ENCODE results near the gene MYO7A. TPM values are rescaled to one million over a fixed set of nuclear protein-coding genes. Genes with fewer than 3 reads are reported as not detected.

Gene MYO7A
- total and polyA plus RNA-seq, 2 experiments from 2014 or later = 9.8 to 10.1 TPM

GRCh38 chr11:77183431-77183984, 55.5 kb downstream of the MYO7A start:
- Histone ChIP-seq H3K27ac (no peak overlapping the region), H3K9me3 (ENCODE audit: low read depth) (no peaks in the 10 kb centered on the region), H3K36me3 (replicated peaks; ENCODE audit: insufficient read depth, low read depth) (no peaks in the 10 kb centered on the region), H3K79me2 (no peaks in the 10 kb centered on the region), H3K4me3 (no peak overlapping the region), H3K4me2 (no peak overlapping the region), H3K27me3 (no peaks in the 10 kb centered on the region), H4K20me1 (ENCODE audit: insufficient read depth, poor library complexity, severe bottlenecking) (no peaks in the 10 kb centered on the region), H2AFZ (no peak overlapping the region), H3K9me2 (replicated peaks; ENCODE audit: insufficient read depth) (no peaks in the 10 kb centered on the region), H3K4me1 (ENCODE audit: insufficient read depth) (no peaks in the 10 kb centered on the region)
- TF ChIP-seq CTCF (IDR thresholded peaks at IDR 0.05; ENCODE audit: poor library complexity) (no peak), EZH2phosphoT487 (IDR thresholded peaks at IDR 0.05; ENCODE audit: low read depth, severe bottlenecking, unreplicated experiment) (no peak), EZH2 (IDR thresholded peaks at IDR 0.05; ENCODE audit: borderline replicate concordance) (no peak)
- WGBS (ENCODE audit: low lambda C conversion rate, missing lambda C conversion rate) = 86% methylated on average over 4 of the region's 4 CpGs
- DNase-seq (ENCODE audit: low spot score) = no peak

- Histone ChIP-seq H3K4me2 (no peak overlapping the region), H3K27me3 (no peaks in the 10 kb centered on the region), H3K79me2 (no peaks in the 10 kb centered on the region), H2AFZ (no peak overlapping the region), H3K9me2 (replicated peaks; ENCODE audit: insufficient read depth) (no peaks in the 10 kb centered on the region), H3K36me3 (replicated peaks; ENCODE audit: insufficient read depth, low read depth) (no peaks in the 10 kb centered on the region), H3K9me3 (ENCODE audit: low read depth) (no peaks in the 10 kb centered on the region), H3K4me1 (ENCODE audit: insufficient read depth) (no peaks in the 10 kb centered on the region), H3K27ac (no peak overlapping the region), H3K4me3 (no peak overlapping the region), H4K20me1 (ENCODE audit: insufficient read depth, poor library complexity, severe bottlenecking) (no peaks in the 10 kb centered on the region)
- no peak for DNase-seq (ENCODE audit: low spot score)
- 90% methylated on average over 15 of the region's 15 CpGs for WGBS (ENCODE audit: low lambda C conversion rate, missing lambda C conversion rate)
- no peak for TF ChIP-seq CTCF (IDR thresholded peaks at IDR 0.05; ENCODE audit: poor library complexity)
These were observed 56.3 kb downstream of the MYO7A start for GRCh38 chr11:77184136-77184860.

- H3K9me3 ChIP-seq (ENCODE audit: low read depth) = no peaks in the 10 kb centered on the region
- no peak for TF ChIP-seq EZH2 (IDR thresholded peaks at IDR 0.05; ENCODE audit: borderline replicate concordance)
- TF ChIP-seq EZH2phosphoT487 (IDR thresholded peaks at IDR 0.05; ENCODE audit: low read depth, severe bottlenecking, unreplicated experiment) = no peak
- no peak for TF ChIP-seq CTCF (IDR thresholded peaks at IDR 0.05; ENCODE audit: poor library complexity)
- no peaks in the 10 kb centered on the region for H3K4me1 ChIP-seq (ENCODE audit: insufficient read depth)
- H2AFZ ChIP-seq = no peak overlapping the region
- H3K27ac ChIP-seq = no peak overlapping the region
- no peaks in the 10 kb centered on the region for H3K9me2 ChIP-seq (replicated peaks; ENCODE audit: insufficient read depth)
- DNase-seq (ENCODE audit: low spot score) = no peak
- no peaks in the 10 kb centered on the region for H3K36me3 ChIP-seq (replicated peaks; ENCODE audit: insufficient read depth, low read depth)
- 91% methylated on average over 1 of the region's 1 CpG for WGBS (ENCODE audit: low lambda C conversion rate, missing lambda C conversion rate)
- H3K79me2 ChIP-seq = no peaks in the 10 kb centered on the region
- H3K4me2 ChIP-seq = no peak overlapping the region
- no peak overlapping the region for H3K4me3 ChIP-seq
- no peaks in the 10 kb centered on the region for H3K27me3 ChIP-seq
- no peaks in the 10 kb centered on the region for H4K20me1 ChIP-seq (ENCODE audit: insufficient read depth, poor library complexity, severe bottlenecking)
These were observed 58.3 kb downstream of the MYO7A start for GRCh38 chr11:77186302-77186701.

All from hepatocyte (in vitro differentiated cells).